Fibroblast of skin of abdomen (primary cell): ENCODE results near the gene FILIP1L.

Source experiments
- DNase-seq: peaks from one replicate; pipeline ENCODE4 v3.0.0-alpha.2; 2013

FILIP1L gene

GRCh38 chr3:99947356-99947755 lies 166.9 kb downstream of the FILIP1L start:
- no peak for DNase-seq

- DNase-seq = peak; percentile 48
Observed at GRCh38 chr3:99945328-99945995, 168.8 kb downstream of the FILIP1L start.

- no peak for DNase-seq
Observed at GRCh38 chr3:99943931-99944761, 170.2 kb downstream of the FILIP1L start.

- no peak for DNase-seq
Observed at GRCh38 chr3:99941211-99941610, 173.1 kb downstream of the FILIP1L start.

GRCh38 chr3:99940350-99940749 lies 174.0 kb downstream of the FILIP1L start:
- DNase-seq = no peak

GRCh38 chr3:99939876-99940275 lies 174.4 kb downstream of the FILIP1L start:
- DNase-seq = no peak

GRCh38 chr3:99938270-99938911 lies 175.9 kb downstream of the FILIP1L start:
- peak; percentile 59 for DNase-seq

- no peak for DNase-seq
Observed at GRCh38 chr3:99934975-99935797, 179.1 kb downstream of the FILIP1L start.

- no peak for DNase-seq
Observed at GRCh38 chr3:99933971-99934750, 180.1 kb downstream of the FILIP1L start.

- no peak for DNase-seq
Observed at GRCh38 chr3:99931059-99931458, 183.2 kb downstream of the FILIP1L start.

- peak; percentile 77 for DNase-seq
Observed at GRCh38 chr3:99929745-99930139, 184.6 kb downstream of the FILIP1L start.

- no peak for DNase-seq
Observed at GRCh38 chr3:99928771-99929744, 185.2 kb downstream of the FILIP1L start.

- DNase-seq = no peak
Observed at GRCh38 chr3:99927671-99928457, 186.4 kb downstream of the FILIP1L start.

- DNase-seq = peak; percentile 86
Observed at GRCh38 chr3:99925584-99926230, 188.6 kb downstream of the FILIP1L start.

- DNase-seq = no peak
Observed at GRCh38 chr3:99923873-99924272, 190.4 kb downstream of the FILIP1L start.

- DNase-seq = no peak
Observed at GRCh38 chr3:99921986-99922385, 192.3 kb downstream of the FILIP1L start.

- no peak for DNase-seq
Observed at GRCh38 chr3:99921377-99921695, 193.0 kb downstream of the FILIP1L start.

GRCh38 chr3:99920481-99921376 lies 193.6 kb downstream of the FILIP1L start:
- no peak for DNase-seq
